HL-60 (cell line): ENCODE measurements around the gene LZTFL1.

ENCODE experiments used
- CTCF ChIP-seq: IDR thresholded peaks from one replicate; pipeline ENCODE4 v1.5.1; 2011; ENCODE audit warnings: low read length, control low read depth, inconsistent platforms; ENCODE audit not compliant: insufficient read depth
- TF ChIP-seq, protein P1 (sequence below): IDR thresholded peaks from 2 replicates; pipeline ENCODE4 v1.6.1; 2012; ENCODE audit warnings: low read depth; ENCODE audit not compliant: insufficient replicate concordance

- no peak for TF ChIP-seq CTCF
- TF ChIP-seq, protein P1, sequence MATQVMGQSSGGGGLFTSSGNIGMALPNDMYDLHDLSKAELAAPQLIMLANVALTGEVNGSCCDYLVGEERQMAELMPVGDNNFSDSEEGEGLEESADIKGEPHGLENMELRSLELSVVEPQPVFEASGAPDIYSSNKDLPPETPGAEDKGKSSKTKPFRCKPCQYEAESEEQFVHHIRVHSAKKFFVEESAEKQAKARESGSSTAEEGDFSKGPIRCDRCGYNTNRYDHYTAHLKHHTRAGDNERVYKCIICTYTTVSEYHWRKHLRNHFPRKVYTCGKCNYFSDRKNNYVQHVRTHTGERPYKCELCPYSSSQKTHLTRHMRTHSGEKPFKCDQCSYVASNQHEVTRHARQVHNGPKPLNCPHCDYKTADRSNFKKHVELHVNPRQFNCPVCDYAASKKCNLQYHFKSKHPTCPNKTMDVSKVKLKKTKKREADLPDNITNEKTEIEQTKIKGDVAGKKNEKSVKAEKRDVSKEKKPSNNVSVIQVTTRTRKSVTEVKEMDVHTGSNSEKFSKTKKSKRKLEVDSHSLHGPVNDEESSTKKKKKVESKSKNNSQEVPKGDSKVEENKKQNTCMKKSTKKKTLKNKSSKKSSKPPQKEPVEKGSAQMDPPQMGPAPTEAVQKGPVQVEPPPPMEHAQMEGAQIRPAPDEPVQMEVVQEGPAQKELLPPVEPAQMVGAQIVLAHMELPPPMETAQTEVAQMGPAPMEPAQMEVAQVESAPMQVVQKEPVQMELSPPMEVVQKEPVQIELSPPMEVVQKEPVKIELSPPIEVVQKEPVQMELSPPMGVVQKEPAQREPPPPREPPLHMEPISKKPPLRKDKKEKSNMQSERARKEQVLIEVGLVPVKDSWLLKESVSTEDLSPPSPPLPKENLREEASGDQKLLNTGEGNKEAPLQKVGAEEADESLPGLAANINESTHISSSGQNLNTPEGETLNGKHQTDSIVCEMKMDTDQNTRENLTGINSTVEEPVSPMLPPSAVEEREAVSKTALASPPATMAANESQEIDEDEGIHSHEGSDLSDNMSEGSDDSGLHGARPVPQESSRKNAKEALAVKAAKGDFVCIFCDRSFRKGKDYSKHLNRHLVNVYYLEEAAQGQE: no peak
These were observed 1.1 kb upstream of the LZTFL1 start for GRCh38 chr3:45842851-45843625.
